HepG2 (cell line): ENCODE data around the gene UBE2H. TPM values are rescaled to one million over a fixed set of nuclear protein-coding genes. Genes with fewer than 3 reads are reported as not detected.

Experiments used
- EED ChIP-seq: sonication (generic); formaldehyde crosslinking; IDR thresholded peaks from 2 replicates; pipeline ENCODE4 v1.5.0; 2020; ENCODE audit warnings: mild to moderate bottlenecking, missing genetic modification reagents
- FOXK1 ChIP-seq: sonication (generic); formaldehyde crosslinking; IDR thresholded peaks from 2 replicates; pipeline ENCODE4 v1.4.0; 2020; ENCODE audit warnings: low read depth, missing genetic modification reagents, borderline replicate concordance
- GATA4 ChIP-seq: sonication (generic); IDR thresholded peaks from 2 replicates; pipeline ENCODE4 v1.6.1; 2016; ENCODE audit warnings: antibody characterized with exemption, low read depth, borderline replicate concordance
- NFE2L1 ChIP-seq: sonication (generic); formaldehyde crosslinking; IDR thresholded peaks from 2 replicates; pipeline ENCODE4 v1.4.0; 2020; ENCODE audit warnings: missing genetic modification reagents, mild to moderate bottlenecking, borderline replicate concordance
- NONO ChIP-seq, 2 experiments: fragments of 450-650 bp in 1 of 2; sonication (generic) in 1 of 2; formaldehyde crosslinking in 1 of 2; IDR thresholded peaks in 1 of 2; conservative IDR thresholded peaks in 1 of 2; 2 replicates each; pipeline versions ENCODE4 v1.6.1 to v1.8.0; 2017 to 2022; ENCODE audit warnings: mild to moderate bottlenecking in 1 of 2, missing genetic modification reagents in 1 of 2, moderate library complexity in 1 of 2
- PHF8 ChIP-seq: sonication (generic); formaldehyde crosslinking; IDR thresholded peaks from 2 replicates; pipeline ENCODE4 v1.5.0; 2020; ENCODE audit warnings: missing genetic modification reagents
- SALL1 ChIP-seq: sonication (generic); formaldehyde crosslinking; IDR thresholded peaks from 2 replicates; pipeline ENCODE4 v1.8.0; 2022; ENCODE audit warnings: mild to moderate bottlenecking, missing genetic modification reagents
- ZNF24 ChIP-seq: fragments of 450-650 bp; IDR thresholded peaks from 2 replicates; pipeline ENCODE4 v1.6.1; 2017; ENCODE audit warnings: antibody characterized with exemption, mild to moderate bottlenecking
- ZNF362 ChIP-seq: sonication (generic); formaldehyde crosslinking; IDR thresholded peaks from 2 replicates; pipeline ENCODE4 v1.4.0; 2020; ENCODE audit warnings: missing genetic modification reagents, mild to moderate bottlenecking, borderline replicate concordance
- ZNF510 ChIP-seq: sonication (generic); formaldehyde crosslinking; IDR thresholded peaks from 2 replicates; pipeline ENCODE4 v1.4.0; 2020; ENCODE audit warnings: low read depth, mild to moderate bottlenecking, missing genetic modification reagents
- ZNF747 ChIP-seq: sonication (generic); formaldehyde crosslinking; IDR thresholded peaks from 2 replicates; pipeline ENCODE4 v1.8.1; 2023; ENCODE audit warnings: missing genetic modification reagents, mild to moderate bottlenecking, borderline replicate concordance
- ZSCAN31 ChIP-seq: sonication (generic); formaldehyde crosslinking; IDR thresholded peaks from 2 replicates; pipeline ENCODE4 v1.5.0; 2020; ENCODE audit warnings: low read depth, mild to moderate bottlenecking, missing genetic modification reagents
- ZSCAN9 ChIP-seq: IDR thresholded peaks from 2 replicates; pipeline ENCODE4 v1.6.1; 2016; ENCODE audit warnings: borderline replicate concordance
- ZUFSP ChIP-seq: sonication (generic); formaldehyde crosslinking; IDR thresholded peaks from 2 replicates; pipeline ENCODE4 v1.9.0; 2021; ENCODE audit warnings: missing genetic modification reagents, mild to moderate bottlenecking, borderline replicate concordance
- polyA plus RNA-seq, 8 experiments: library from polyadenylated mRNA; depleted of rRNA in 3 of 8; stranded (reverse) in 7 of 8; unstranded in 1 of 8; fragments of >200 nt; fragmentation: Illumina TruSeq in 4 of 8; extraction: Trizol in 4 of 8; gene quantifications; 2 replicates each; pipeline versions ENCODE4 v1.2.1 to v1.2.3, GENCODE V29; 2011 to 2016; ENCODE audit warnings: low read depth in 4 of 8, missing spikeins in 1 of 8, mixed read lengths in 1 of 8; ENCODE audit not compliant: insufficient read depth in 1 of 8
- total RNA-seq, 5 experiments: library from RNA; depleted of rRNA; stranded (reverse); fragments of >200 nt; fragmentation: Illumina TruSeq; extraction: Trizol; gene quantifications; 2 replicates each; pipeline ENCODE4 v1.2.3, GENCODE V29; 2016; ENCODE audit warnings: low read depth in 1 of 5
- TF ChIP-seq, protein P1 (sequence below): sonication (generic); formaldehyde crosslinking; IDR thresholded peaks from 2 replicates; pipeline ENCODE4 v1.4.0; 2020; ENCODE audit warnings: mild to moderate bottlenecking, missing genetic modification reagents, borderline replicate concordance
- TF ChIP-seq, protein P2 (sequence below): sonication (generic); formaldehyde crosslinking; IDR thresholded peaks from 2 replicates; pipeline ENCODE4 v1.8.0; 2022; ENCODE audit warnings: mild to moderate bottlenecking, missing genetic modification reagents
- TF ChIP-seq, protein P3 (sequence below): sonication (generic); formaldehyde crosslinking; IDR thresholded peaks from 2 replicates; pipeline ENCODE4 v1.8.0; 2022; ENCODE audit warnings: missing genetic modification reagents, mild to moderate bottlenecking, moderate library complexity, borderline replicate concordance

UBE2H gene
- total and polyA plus RNA-seq, 2 of the 13 experiments (the other 11 are each of a cell fraction or from before 2014, with no cell fraction given): 15.5 to 40.1 TPM

DNA sequence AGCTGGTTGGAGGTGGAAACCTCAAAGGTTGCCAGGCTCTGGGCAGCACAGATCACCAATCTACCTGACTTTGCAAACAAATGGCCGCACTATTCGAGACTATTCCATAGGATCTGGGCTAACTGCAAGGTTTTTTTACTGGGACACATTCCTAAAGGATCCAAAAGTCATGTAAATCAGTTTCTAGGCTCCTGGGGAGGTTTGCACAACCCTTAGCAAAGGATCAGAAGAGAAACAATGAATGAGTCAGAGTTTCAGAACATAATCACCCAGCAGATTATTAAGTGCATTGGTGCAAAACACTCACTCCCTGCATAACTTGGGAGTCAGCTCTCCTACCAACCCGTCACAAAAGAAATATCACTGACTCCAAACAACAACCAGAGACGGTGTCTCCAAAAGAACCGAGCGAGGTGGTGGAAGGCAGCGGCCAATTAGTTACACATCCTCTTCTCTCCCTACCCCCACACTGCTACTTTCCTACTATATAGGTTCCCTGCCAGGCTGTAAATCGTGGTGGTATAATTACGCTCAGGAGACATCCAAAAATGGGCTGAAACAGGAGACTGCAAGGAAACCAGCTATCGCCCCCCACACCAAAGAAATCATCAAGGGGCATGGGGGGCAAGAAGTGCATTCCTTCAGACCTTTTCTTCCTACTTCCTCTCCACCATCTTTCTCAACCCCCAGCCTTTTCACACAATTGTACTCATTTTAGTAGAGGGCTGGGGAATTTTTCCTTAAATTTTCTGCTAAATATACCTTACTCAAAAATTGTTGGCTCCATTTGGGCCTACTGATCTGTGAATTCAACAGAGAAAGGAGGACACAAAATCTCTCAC is 3.2 kb downstream of the UBE2H start (continued):
- no peak for TF ChIP-seq ZUFSP (CRISPR knock-in tag)
- 0 out of 2 replicates have a peak, but pooled peaks have one; percentile 16 for TF ChIP-seq SALL1 (CRISPR knock-in tag)
- no peak for TF ChIP-seq ZNF24
- TF ChIP-seq NFE2L1 (CRISPR knock-in tag): no peak
- TF ChIP-seq, protein P1, sequence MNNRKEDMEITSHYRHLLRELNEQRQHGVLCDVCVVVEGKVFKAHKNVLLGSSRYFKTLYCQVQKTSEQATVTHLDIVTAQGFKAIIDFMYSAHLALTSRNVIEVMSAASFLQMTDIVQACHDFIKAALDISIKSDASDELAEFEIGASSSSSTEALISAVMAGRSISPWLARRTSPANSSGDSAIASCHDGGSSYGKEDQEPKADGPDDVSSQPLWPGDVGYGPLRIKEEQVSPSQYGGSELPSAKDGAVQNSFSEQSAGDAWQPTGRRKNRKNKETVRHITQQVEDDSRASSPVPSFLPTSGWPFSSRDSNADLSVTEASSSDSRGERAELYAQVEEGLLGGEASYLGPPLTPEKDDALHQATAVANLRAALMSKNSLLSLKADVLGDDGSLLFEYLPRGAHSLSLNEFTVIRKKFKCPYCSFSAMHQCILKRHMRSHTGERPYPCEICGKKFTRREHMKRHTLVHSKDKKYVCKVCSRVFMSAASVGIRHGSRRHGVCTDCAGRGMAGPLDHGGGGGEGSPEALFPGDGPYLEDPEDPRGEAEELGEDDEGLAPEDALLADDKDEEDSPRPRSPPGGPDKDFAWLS (CRISPR knock-in tag): no peak
- no peak for TF ChIP-seq PHF8 (CRISPR knock-in tag)
- no peak for TF ChIP-seq EED
- 0 out of 2 replicates have a peak, but pooled peaks have one; percentile 69 for TF ChIP-seq ZSCAN31 (CRISPR knock-in tag)
- 0 out of 2 replicates have a peak, but pooled peaks have one; percentile 27 for TF ChIP-seq ZNF510 (CRISPR knock-in tag)
- no peak for TF ChIP-seq ZSCAN9
- TF ChIP-seq ZNF747 (CRISPR knock-in tag): peak; percentile 5; the same call in 1 of the 2 replicates
- no peak for TF ChIP-seq NONO (IDR thresholded peaks at IDR 0.05)
- 0 out of 2 replicates have a peak, but pooled peaks have one; percentile 20 for TF ChIP-seq NONO (CRISPR knock-in tag; conservative IDR thresholded peaks at IDR 0.05)
- TF ChIP-seq FOXK1 (CRISPR knock-in tag): no peak
- TF ChIP-seq ZNF362: no peak
- TF ChIP-seq, protein P2, sequence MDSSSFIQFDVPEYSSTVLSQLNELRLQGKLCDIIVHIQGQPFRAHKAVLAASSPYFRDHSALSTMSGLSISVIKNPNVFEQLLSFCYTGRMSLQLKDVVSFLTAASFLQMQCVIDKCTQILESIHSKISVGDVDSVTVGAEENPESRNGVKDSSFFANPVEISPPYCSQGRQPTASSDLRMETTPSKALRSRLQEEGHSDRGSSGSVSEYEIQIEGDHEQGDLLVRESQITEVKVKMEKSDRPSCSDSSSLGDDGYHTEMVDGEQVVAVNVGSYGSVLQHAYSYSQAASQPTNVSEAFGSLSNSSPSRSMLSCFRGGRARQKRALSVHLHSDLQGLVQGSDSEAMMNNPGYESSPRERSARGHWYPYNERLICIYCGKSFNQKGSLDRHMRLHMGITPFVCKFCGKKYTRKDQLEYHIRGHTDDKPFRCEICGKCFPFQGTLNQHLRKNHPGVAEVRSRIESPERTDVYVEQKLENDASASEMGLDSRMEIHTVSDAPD: 0 out of 2 replicates have a peak, but pooled peaks have one; percentile 28
- TF ChIP-seq, protein P3, sequence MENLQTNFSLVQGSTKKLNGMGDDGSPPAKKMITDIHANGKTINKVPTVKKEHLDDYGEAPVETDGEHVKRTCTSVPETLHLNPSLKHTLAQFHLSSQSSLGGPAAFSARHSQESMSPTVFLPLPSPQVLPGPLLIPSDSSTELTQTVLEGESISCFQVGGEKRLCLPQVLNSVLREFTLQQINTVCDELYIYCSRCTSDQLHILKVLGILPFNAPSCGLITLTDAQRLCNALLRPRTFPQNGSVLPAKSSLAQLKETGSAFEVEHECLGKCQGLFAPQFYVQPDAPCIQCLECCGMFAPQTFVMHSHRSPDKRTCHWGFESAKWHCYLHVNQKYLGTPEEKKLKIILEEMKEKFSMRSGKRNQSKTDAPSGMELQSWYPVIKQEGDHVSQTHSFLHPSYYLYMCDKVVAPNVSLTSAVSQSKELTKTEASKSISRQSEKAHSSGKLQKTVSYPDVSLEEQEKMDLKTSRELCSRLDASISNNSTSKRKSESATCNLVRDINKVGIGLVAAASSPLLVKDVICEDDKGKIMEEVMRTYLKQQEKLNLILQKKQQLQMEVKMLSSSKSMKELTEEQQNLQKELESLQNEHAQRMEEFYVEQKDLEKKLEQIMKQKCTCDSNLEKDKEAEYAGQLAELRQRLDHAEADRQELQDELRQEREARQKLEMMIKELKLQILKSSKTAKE (CRISPR knock-in tag): no peak
- no peak for TF ChIP-seq GATA4
